Left hindlimb (tissue), 1 donor: ENCODE measurements around the gene ATXN7L3B.

Experiments used
- DNase-seq: peaks from one replicate; pipeline ENCODE4 v3.0.0-alpha.2; 2018

Gene ATXN7L3B

DNA sequence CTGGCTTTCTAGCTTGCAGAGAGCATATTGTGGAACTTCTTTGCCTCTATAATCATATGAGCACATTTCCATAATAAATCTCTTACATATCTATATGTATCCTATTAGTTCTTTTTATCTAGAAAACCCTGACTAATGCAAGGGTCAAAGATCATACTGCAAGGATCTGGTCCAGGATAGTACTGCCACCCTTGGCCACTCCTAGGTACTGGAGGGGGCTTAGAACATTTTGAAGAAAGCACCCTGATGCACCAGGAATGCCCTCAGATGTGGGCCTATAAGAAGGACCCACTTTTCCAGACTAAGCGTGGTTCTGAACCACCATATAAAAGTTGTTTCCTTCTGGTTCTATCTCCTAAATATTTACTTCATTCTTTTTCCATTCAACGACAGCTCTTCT is 14.6 kb downstream of the ATXN7L3B start:
- DNase-seq: no peak

DNA sequence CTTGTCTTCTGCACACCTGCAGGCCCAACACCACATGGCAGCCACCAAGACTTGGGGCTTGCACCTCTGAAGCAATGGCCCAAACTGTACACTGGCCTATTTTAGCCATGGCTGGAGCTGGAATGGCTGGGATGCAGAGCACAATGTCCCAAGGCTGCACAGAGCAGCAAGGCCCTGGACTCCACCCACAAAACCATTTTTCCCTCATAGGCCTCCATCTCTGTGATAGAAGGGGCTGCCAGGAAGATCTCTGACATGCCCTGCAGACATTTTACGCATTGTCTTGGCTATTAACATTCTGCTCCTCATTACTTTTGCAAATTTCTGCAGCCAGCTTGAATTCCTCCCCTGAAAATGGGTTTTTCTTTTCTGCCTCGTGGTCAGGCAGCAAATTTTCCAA is 22.1 kb downstream of the ATXN7L3B start:
- DNase-seq: no peak

DNA sequence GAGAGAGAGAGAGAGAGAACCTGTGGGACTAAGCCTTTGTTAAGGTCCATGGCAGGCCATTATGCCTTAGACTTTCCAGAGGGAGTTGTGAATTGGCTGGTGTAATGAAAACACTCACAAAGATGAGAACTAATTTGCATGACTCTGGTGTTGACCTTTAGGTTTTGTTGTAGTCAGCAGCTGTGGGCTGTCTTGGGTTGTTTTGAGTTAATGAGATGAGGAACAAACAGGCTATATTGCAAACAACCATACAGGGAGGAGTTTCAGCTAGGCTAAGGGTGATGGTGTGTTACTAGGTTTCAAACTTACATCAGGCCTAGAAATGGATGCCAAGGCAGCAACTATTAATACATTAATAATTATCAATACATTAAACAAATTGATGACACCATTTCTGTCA is 26.3 kb downstream of the ATXN7L3B start:
- DNase-seq: no peak

DNA sequence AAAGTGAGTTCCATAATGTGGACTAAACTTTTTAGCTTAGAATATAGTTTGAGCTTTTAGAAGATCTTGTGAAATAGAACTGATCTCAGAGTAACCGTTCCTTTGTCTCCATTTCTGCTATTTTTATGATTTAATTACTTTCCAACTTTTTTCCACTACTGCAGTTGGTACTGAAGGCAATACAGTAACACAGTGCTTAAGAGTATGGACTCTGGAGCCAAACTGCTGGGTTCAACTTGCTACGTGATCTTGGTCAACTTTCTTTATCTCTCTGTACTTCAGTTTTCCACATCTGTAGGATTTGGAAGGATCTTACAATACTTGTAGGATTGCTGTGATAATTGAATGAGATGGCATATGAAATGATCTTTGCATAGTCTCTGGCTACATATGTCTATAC is 40.9 kb downstream of the ATXN7L3B start:
- DNase-seq: no peak

DNA sequence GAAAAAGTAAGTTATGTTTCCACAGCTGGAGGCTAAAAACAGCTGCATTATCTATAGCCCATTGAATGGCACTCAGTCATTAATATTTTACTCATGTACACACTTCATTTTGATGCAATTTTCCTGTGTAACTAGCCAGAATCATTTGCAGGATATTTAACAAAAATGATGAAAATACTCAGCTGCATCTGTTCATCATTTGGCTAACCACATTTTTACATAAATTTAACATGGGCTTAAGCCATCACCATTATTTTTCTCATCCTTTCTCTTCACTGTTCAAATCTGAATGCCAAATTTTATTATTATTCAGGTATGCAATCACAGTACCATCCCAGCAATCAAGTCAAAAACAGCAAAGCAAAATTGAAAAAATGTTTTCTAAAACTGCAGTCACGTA is 41.8 kb downstream of the ATXN7L3B start:
- no peak for DNase-seq

DNA sequence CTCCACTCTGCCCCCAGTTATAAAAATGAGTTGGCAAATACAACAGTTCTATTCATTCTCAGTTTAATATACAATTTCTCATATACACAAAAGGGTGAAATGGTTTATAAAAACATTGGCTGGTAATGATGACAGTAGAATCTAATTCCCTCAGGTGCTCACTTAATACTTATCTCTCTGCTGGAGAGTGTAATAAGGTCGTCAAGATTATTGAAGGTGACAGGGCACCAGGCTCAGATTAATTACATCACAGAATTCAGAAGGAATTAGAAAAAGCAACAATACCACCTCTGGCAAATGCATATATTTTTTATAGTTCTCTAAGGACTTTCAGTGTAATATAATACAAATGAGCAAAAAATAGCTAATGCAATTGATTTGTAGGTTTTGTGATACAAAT is 42.3 kb downstream of the ATXN7L3B start:
- DNase-seq: no peak

DNA sequence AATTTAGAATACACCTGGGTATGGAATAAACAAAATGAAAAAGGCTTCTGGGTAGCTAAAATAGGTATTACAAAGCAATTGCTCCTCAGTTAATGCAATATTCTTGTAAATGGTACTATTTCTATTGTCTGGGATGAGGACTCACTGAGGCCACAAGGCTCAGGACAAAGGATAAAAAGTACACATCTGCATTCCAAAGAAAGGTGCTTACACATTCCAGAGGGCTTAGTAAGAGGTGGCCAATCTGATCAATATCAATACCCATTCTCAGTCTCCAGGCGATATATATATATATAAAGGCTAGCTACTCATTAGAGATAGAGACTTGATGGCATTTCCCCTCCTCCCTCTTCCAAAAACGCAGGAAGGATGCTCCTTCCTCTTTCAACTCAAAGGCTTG is 43.8 kb downstream of the ATXN7L3B start:
- DNase-seq: no peak

DNA sequence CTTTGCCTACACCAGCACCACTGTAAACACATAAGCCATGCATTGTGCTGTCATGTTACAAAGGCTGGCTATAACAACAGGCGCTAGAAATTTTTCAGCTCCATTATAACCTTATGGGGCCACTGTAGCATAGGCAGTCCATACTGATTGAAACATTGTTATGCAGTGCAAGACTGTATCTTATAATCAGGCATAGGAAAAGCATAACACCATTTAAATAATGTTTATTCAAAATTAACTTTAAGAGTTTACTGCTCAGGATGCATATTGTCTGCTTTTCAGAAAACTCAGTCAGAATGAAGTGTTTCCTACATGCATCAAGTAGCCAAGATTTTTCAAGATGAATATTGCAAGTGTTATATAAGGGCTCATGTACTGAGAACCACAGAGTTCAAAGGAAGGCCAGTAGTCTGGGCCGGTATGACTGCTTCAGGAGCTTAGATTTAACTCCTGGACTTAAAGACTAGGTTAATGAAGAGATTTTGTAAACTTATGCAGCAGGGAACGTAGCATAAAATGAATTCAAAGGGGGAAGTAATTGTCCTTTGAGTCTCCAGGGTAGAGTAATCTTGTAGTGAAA is 46.9 kb downstream of the ATXN7L3B start:
- no peak for DNase-seq

DNA sequence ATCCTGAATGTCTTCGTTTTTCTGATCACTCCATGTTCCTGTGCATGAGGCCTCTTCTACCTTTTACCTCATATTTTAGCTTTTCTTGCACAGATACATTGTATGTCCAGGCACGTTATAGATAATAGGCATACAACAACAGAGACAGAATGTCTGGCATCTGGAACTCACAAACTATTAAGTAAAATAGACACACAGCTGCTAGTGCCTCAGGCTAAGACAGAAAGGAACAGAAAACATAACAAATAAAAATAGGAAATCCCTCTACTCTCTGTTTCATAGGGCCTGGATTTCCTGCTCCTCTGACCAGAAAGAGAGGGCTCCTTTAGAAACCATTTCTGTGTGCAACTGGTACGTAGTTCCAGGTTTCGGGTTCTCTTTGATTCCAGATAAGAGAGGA is 48.6 kb downstream of the ATXN7L3B start:
- DNase-seq: no peak
